Rectal smooth muscle tissue (tissue), 1 donor: ENCODE results near the gene XRCC1.
"Not testable (repeated sequence)": the region's sequence is repeated elsewhere in the genome, so short reads cannot be mapped to it uniquely, and the experiment has no call there.

Experiments used
- H3K27ac ChIP-seq: one replicate; pipeline ENCODE4 v1.7.0; 2013; ENCODE audit warnings: low read depth, low read length, inconsistent platforms
- H3K27me3 ChIP-seq: one replicate; pipeline ENCODE4 v1.7.0; 2013; ENCODE audit warnings: low read length; ENCODE audit not compliant: control insufficient read depth, insufficient read depth
- H3K36me3 ChIP-seq: one replicate; pipeline ENCODE4 v1.7.0; 2013; ENCODE audit warnings: low read length; ENCODE audit not compliant: control insufficient read depth, insufficient read depth
- H3K4me1 ChIP-seq: one replicate; pipeline ENCODE4 v1.7.0; 2013; ENCODE audit warnings: low read length; ENCODE audit not compliant: control insufficient read depth, insufficient read depth
- H3K4me3 ChIP-seq: one replicate; pipeline ENCODE4 v1.7.0; 2013; ENCODE audit warnings: low read length
- H3K9ac ChIP-seq: one replicate; pipeline ENCODE4 v1.7.0; 2013; ENCODE audit warnings: low read length

XRCC1 gene

GRCh38 chr19:43527860-43528622, 47.3 kb downstream of the XRCC1 start:
- Histone ChIP-seq H3K4me1 (peaks cover 8% of the 10 kb centered on the region), H3K27ac (peak overlapping the region; percentile 78), H3K27me3 (no peaks in the 10 kb centered on the region), H3K36me3 (no peaks in the 10 kb centered on the region), H3K4me3 (peak overlapping the region; percentile 37), H3K9ac (no peak overlapping the region)

- Histone ChIP-seq H3K27me3 (no peaks in the 10 kb centered on the region), H3K4me3 (peak within 1 kb of the TSS; percentile 75), H3K27ac (peak within 1 kb of the TSS; percentile 78), H3K36me3 (no peaks in the 10 kb centered on the region), H3K4me1 (peaks cover 5% of the 10 kb centered on the region), H3K9ac (peak within 1 kb of the TSS; percentile 74)
Measured at GRCh38 chr19:43526884-43527859, 48.2 kb downstream of the XRCC1 start, which contains the start of gene ETHE1. TSS of gene ETHE1 (minus strand) at chr19:43527201. CDS start at chr19:43527177, 24 bp downstream.

- Histone ChIP-seq H3K4me1 (peaks cover 5% of the 10 kb centered on the region), H3K27ac (peak overlapping the region; percentile 78), H3K9ac (peak overlapping the region; percentile 74)
Measured at GRCh38 chr19:43525836-43526771, 49.2 kb downstream of the XRCC1 start.

GRCh38 chr19:43524922-43525835, 50.1 kb downstream of the XRCC1 start:
- H3K27me3 ChIP-seq: no peaks in the 10 kb centered on the region
- no peak overlapping the region for H3K9ac ChIP-seq
- H3K4me3 ChIP-seq: peak overlapping the region; percentile 75
- peaks cover 5% of the 10 kb centered on the region for H3K4me1 ChIP-seq
- peak overlapping the region; percentile 78 for H3K27ac ChIP-seq
- H3K36me3 ChIP-seq: no peaks in the 10 kb centered on the region

More at GRCh38 chr19:43525836-43526771, 49.2 kb downstream of the XRCC1 start:
- Histone ChIP-seq H3K27me3 (no peaks in the 10 kb centered on the region), H3K36me3 (no peaks in the 10 kb centered on the region), H3K4me3 (peak overlapping the region; percentile 75)

GRCh38 chr19:43523696-43524095, 51.6 kb downstream of the XRCC1 start:
- H3K27me3 ChIP-seq, H3K9ac ChIP-seq, H3K36me3 ChIP-seq, H3K4me1 ChIP-seq, H3K4me3 ChIP-seq, H3K27ac ChIP-seq: not testable (repeated sequence)

GRCh38 chr19:43522929-43523328, 52.4 kb downstream of the XRCC1 start:
- no peak overlapping the region for H3K9ac ChIP-seq
- H3K4me1 ChIP-seq: peaks cover 5% of the 10 kb centered on the region
- no peaks in the 10 kb centered on the region for H3K27me3 ChIP-seq
- no peak overlapping the region for H3K4me3 ChIP-seq
- no peaks in the 10 kb centered on the region for H3K36me3 ChIP-seq
- no peak overlapping the region for H3K27ac ChIP-seq

- Histone ChIP-seq H3K36me3 (no peaks in the 10 kb centered on the region), H3K9ac (no peak overlapping the region), H3K27ac (no peak overlapping the region), H3K4me3 (no peak overlapping the region), H3K4me1 (no peaks in the 10 kb centered on the region), H3K27me3 (no peaks in the 10 kb centered on the region)
Measured at GRCh38 chr19:43519436-43520088, 55.8 kb downstream of the XRCC1 start.

GRCh38 chr19:43518051-43518450, 57.3 kb downstream of the XRCC1 start:
- no peaks in the 10 kb centered on the region for H3K27me3 ChIP-seq
- H3K27ac ChIP-seq: no peak overlapping the region
- H3K4me3 ChIP-seq: no peak overlapping the region
- no peaks in the 10 kb centered on the region for H3K4me1 ChIP-seq
- no peak overlapping the region for H3K9ac ChIP-seq
- H3K36me3 ChIP-seq: no peaks in the 10 kb centered on the region

GRCh38 chr19:43512399-43512798, 62.9 kb downstream of the XRCC1 start:
- H3K36me3 ChIP-seq: peaks cover 17% of the 10 kb centered on the region
- H3K27ac ChIP-seq, H3K4me1 ChIP-seq, H3K9ac ChIP-seq, H3K4me3 ChIP-seq, H3K27me3 ChIP-seq: not testable (repeated sequence)

GRCh38 chr19:43511324-43511723, 64.0 kb downstream of the XRCC1 start:
- Histone ChIP-seq H3K27ac (no peak overlapping the region), H3K27me3 (no peaks in the 10 kb centered on the region), H3K4me1 (no peaks in the 10 kb centered on the region), H3K36me3 (peaks cover 17% of the 10 kb centered on the region), H3K9ac (no peak overlapping the region), H3K4me3 (no peak overlapping the region)

- Histone ChIP-seq H3K27ac (no peak overlapping the region), H3K36me3 (peaks cover 17% of the 10 kb centered on the region), H3K27me3 (no peaks in the 10 kb centered on the region), H3K4me3 (no peak overlapping the region), H3K9ac (no peak overlapping the region), H3K4me1 (no peaks in the 10 kb centered on the region)
Measured at GRCh38 chr19:43510713-43511112, 64.6 kb downstream of the XRCC1 start.
